Trophoblast cell (in vitro differentiated cells and primary cell): ENCODE results near the gene AGAP9.
"Not testable (repeated sequence)": the region's sequence is repeated elsewhere in the genome, so short reads cannot be mapped to it uniquely, and the experiment has no call there.

ENCODE experiments used
- DNase-seq, 2 donors: peaks; one replicate each; pipeline ENCODE4 v3.0.0-alpha.2; 2016
- H2AFZ ChIP-seq: 2 replicates; pipeline ENCODE4 v1.6.1; 2013; ENCODE audit warnings: low read length, moderate library complexity, mild to moderate bottlenecking; ENCODE audit not compliant: insufficient read depth, poor library complexity
- H2AK5ac ChIP-seq: 2 replicates; pipeline ENCODE4 v1.6.1; 2013; ENCODE audit warnings: mild to moderate bottlenecking, low read length
- H2BK120ac ChIP-seq: 2 replicates; pipeline ENCODE4 v1.6.1; 2013; ENCODE audit warnings: low read length, mild to moderate bottlenecking, moderate library complexity; ENCODE audit not compliant: insufficient read depth, poor library complexity
- H2BK12ac ChIP-seq: 2 replicates; pipeline ENCODE4 v1.6.1; 2013; ENCODE audit warnings: mild to moderate bottlenecking, low read length, moderate library complexity
- H2BK5ac ChIP-seq: 2 replicates; pipeline ENCODE4 v1.6.1; 2013; ENCODE audit warnings: low read length, low read depth, moderate library complexity, mild to moderate bottlenecking; ENCODE audit not compliant: poor library complexity
- H3K14ac ChIP-seq: 2 replicates; pipeline ENCODE4 v1.6.1; 2013; ENCODE audit warnings: mild to moderate bottlenecking, low read length
- H3K18ac ChIP-seq: 2 replicates; pipeline ENCODE4 v1.6.1; 2013; ENCODE audit warnings: mild to moderate bottlenecking, low read length
- H3K23ac ChIP-seq: 2 replicates; pipeline ENCODE4 v1.6.1; 2013; ENCODE audit warnings: low read length
- H3K27ac ChIP-seq: 2 replicates; pipeline ENCODE4 v1.5.1; 2013; ENCODE audit warnings: low read depth, mild to moderate bottlenecking, inconsistent platforms, low read length, moderate library complexity
- H3K27me3 ChIP-seq: 2 replicates; pipeline ENCODE4 v1.6.1; 2013; ENCODE audit warnings: inconsistent platforms, mild to moderate bottlenecking, low read length, moderate library complexity; ENCODE audit not compliant: insufficient read depth
- H3K36me3 ChIP-seq, 2 experiments: 1 replicate in 1 of 2; 2 replicates in 1 of 2; pipeline ENCODE4 v1.6.1; 2013; ENCODE audit warnings: low read length in 2 of 2, mild to moderate bottlenecking in 2 of 2, moderate library complexity in 1 of 2; ENCODE audit not compliant: insufficient read depth in 2 of 2, control insufficient read depth in 1 of 2
- H3K4ac ChIP-seq: 2 replicates; pipeline ENCODE4 v1.6.1; 2013; ENCODE audit warnings: low read depth, mild to moderate bottlenecking, low read length, moderate library complexity
- H3K4me1 ChIP-seq, 2 experiments: 1 replicate in 1 of 2; 2 replicates in 1 of 2; pipeline ENCODE4 v1.6.1; 2013; ENCODE audit warnings: low read length in 2 of 2, mild to moderate bottlenecking in 2 of 2, moderate library complexity in 1 of 2; ENCODE audit not compliant: insufficient read depth in 2 of 2, control insufficient read depth in 1 of 2
- H3K4me2 ChIP-seq: 2 replicates; pipeline ENCODE4 v1.6.1; 2013; ENCODE audit warnings: inconsistent platforms, mild to moderate bottlenecking, low read length, moderate library complexity
- H3K4me3 ChIP-seq: 2 replicates; pipeline ENCODE4 v1.5.1; 2013; ENCODE audit warnings: mild to moderate bottlenecking, low read depth, low read length, inconsistent platforms
- H3K79me1 ChIP-seq: one replicate; pipeline ENCODE4 v1.6.1; 2013; ENCODE audit warnings: low read length
- H3K79me2 ChIP-seq: 2 replicates; pipeline ENCODE4 v1.6.1; 2013; ENCODE audit warnings: low read length, mild to moderate bottlenecking; ENCODE audit not compliant: control insufficient read depth, insufficient read depth, poor library complexity
- H3K9ac ChIP-seq: 2 replicates; pipeline ENCODE4 v1.6.1; 2013; ENCODE audit warnings: mild to moderate bottlenecking, low read length
- H3K9me3 ChIP-seq: 2 replicates; pipeline ENCODE4 v1.6.1; 2013; ENCODE audit warnings: low read depth, mild to moderate bottlenecking, control low read depth, inconsistent platforms, low read length; ENCODE audit not compliant: insufficient read depth
- H4K12ac ChIP-seq: 2 replicates; pipeline ENCODE4 v1.6.1; 2013; ENCODE audit warnings: low read depth, mild to moderate bottlenecking, low read length, moderate library complexity
- H4K8ac ChIP-seq: 2 replicates; pipeline ENCODE4 v1.6.1; 2013; ENCODE audit warnings: low read depth, mild to moderate bottlenecking, low read length, moderate library complexity
- H4K91ac ChIP-seq: one replicate; pipeline ENCODE4 v1.6.1; 2013; ENCODE audit warnings: low read depth, mild to moderate bottlenecking, low read length, moderate library complexity
- WGBS: extraction: QIAGEN DNeasy Blood & Tissue Kit; methylation state at CpG from one replicate; pipeline ENCODE4 v1.1.7; 2013; ENCODE audit warnings: missing lambda C conversion rate; ENCODE audit not compliant: insufficient read length, insufficient coverage; ENCODE audit errors: extremely low coverage; 5-methylcytosine and 5-hydroxymethylcytosine counted together

The AGAP9 gene

DNA sequence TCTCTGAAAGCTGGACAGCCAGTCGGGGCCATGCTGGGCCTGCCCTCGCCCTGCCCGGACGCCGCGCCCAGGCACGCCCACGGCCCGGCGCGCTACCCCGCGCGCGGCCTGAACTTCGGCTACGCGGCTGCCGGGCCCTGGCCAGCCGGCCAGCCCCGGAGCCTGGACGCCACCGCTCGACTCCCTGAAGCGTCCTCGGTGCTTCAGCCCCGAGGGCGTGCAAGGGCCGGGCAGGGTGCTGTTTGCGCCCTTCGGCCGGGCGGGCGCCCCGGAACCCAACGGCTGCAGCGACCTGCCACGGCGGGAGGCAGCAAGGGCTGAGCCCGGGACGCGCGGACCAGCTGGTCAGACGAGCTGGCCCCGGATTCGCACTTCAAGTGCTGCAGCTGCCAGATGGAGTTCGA, 42.1 kb upstream of the AGAP9 start:
- H3K79me1 ChIP-seq, H3K9me3 ChIP-seq, H2AK5ac ChIP-seq, H4K91ac ChIP-seq, H3K27me3 ChIP-seq, DNase-seq, H2AFZ ChIP-seq, H3K9ac ChIP-seq, H2BK5ac ChIP-seq, H3K23ac ChIP-seq, H3K4me3 ChIP-seq, H3K27ac ChIP-seq, H3K18ac ChIP-seq, H2BK120ac ChIP-seq, H3K36me3 ChIP-seq, H3K79me2 ChIP-seq, H3K4ac ChIP-seq, H4K8ac ChIP-seq, H3K4me2 ChIP-seq, H3K14ac ChIP-seq, H2BK12ac ChIP-seq, H4K12ac ChIP-seq, H3K4me1 ChIP-seq: not testable (repeated sequence)
- no CpG with 5 or more reads among the region's 47 CpGs for WGBS

GRCh38 chr10:47564953-47565352, 41.5 kb upstream of the AGAP9 start:
- not testable (repeated sequence) for H3K4ac ChIP-seq, H3K4me2 ChIP-seq, H2AK5ac ChIP-seq, H3K79me1 ChIP-seq, H2AFZ ChIP-seq, H4K12ac ChIP-seq, H3K18ac ChIP-seq, H3K79me2 ChIP-seq, H2BK12ac ChIP-seq, H3K23ac ChIP-seq, DNase-seq, H3K27me3 ChIP-seq, H4K91ac ChIP-seq, H3K4me1 ChIP-seq, H3K27ac ChIP-seq, H3K9ac ChIP-seq, H3K9me3 ChIP-seq, H2BK5ac ChIP-seq, H3K4me3 ChIP-seq, H4K8ac ChIP-seq, H3K14ac ChIP-seq, H3K36me3 ChIP-seq, H2BK120ac ChIP-seq
- WGBS = no CpG with 5 or more reads among the region's 27 CpGs

GRCh38 chr10:47564318-47564717, 40.9 kb upstream of the AGAP9 start:
- not testable (repeated sequence) for H2AK5ac ChIP-seq, H4K8ac ChIP-seq, H3K36me3 ChIP-seq, H3K4ac ChIP-seq, H3K79me1 ChIP-seq, H3K18ac ChIP-seq, H3K4me2 ChIP-seq, H3K4me3 ChIP-seq, H2BK5ac ChIP-seq, H3K4me1 ChIP-seq, H4K91ac ChIP-seq, H3K27ac ChIP-seq, H2AFZ ChIP-seq, H3K79me2 ChIP-seq, H4K12ac ChIP-seq, H3K14ac ChIP-seq, H3K27me3 ChIP-seq, H2BK120ac ChIP-seq, H3K9me3 ChIP-seq, DNase-seq, H2BK12ac ChIP-seq, H3K9ac ChIP-seq, H3K23ac ChIP-seq
- WGBS = no CpG with 5 or more reads among the region's 16 CpGs

DNA sequence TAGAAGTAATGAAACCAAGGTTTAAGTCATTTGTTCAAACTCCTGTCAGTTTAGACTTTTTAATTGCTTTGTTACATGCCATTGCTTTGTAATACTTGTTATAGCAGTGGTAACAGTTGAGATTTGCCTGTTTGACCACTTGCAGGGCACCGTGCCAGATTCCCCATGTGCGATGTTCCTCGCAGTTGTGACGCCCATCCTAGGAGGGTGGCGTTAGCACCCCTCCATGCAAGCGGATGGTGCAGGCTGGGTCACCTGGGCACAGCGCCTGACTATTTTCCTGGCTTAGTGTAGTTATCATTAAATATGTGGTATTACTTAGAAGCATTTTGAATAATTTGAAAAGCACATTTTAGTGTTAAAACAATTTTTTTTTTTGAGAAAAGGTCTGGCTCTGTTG, 37.0 kb upstream of the AGAP9 start:
- H3K79me1 ChIP-seq, H3K4me1 ChIP-seq, H2BK5ac ChIP-seq, H3K4me3 ChIP-seq, H2BK12ac ChIP-seq, H3K23ac ChIP-seq, H4K8ac ChIP-seq, H2AK5ac ChIP-seq, H3K9me3 ChIP-seq, H4K12ac ChIP-seq, H3K36me3 ChIP-seq, H3K14ac ChIP-seq, H3K18ac ChIP-seq, DNase-seq, H3K27me3 ChIP-seq, H4K91ac ChIP-seq, H3K9ac ChIP-seq, H3K79me2 ChIP-seq, H2BK120ac ChIP-seq, H3K4me2 ChIP-seq, H2AFZ ChIP-seq, H3K4ac ChIP-seq, H3K27ac ChIP-seq: not testable (repeated sequence)
- no CpG with 5 or more reads among the region's 7 CpGs for WGBS
